GM12878 (cell line): ENCODE results near the gene GPR89B. TPM values are rescaled to one million over a fixed set of nuclear protein-coding genes. Genes with fewer than 3 reads are reported as not detected.

Experiments
- ATAC-seq: fragments of 200-7000 bp; cut with Tn5 transposase; 3 replicates; pipeline ENCODE4 v1.9.1; 2020; ENCODE audit warnings: mild to moderate bottlenecking, moderate library complexity
- BruUV-seq: library from RNA; stranded (reverse); fragments of 400-500 nt; replicated peaks from 2 replicates; lab custom pipeline; 2021; lab: Mats Ljungman, UMichigan
- CTCF ChIA-PET: fragments of 300-600 bp; sonication (Branson Sonifier 250); formaldehyde crosslinking; extraction: SDS; loops from one replicate; lab custom pipeline; 2021; ENCODE audit warnings: inconsistent platforms; lab: Yijun Ruan, JAX
- POLR2A ChIA-PET: fragments of 350-600 bp; formaldehyde crosslinking; extraction: SDS; loops from one replicate; lab custom pipeline; 2021; ENCODE audit warnings: inconsistent platforms; lab: Charles Lee
- RAD21 ChIA-PET: fragments of 300-600 bp; sonication (Branson Sonifier 250); formaldehyde crosslinking; loops from one replicate; lab custom pipeline; 2023; ENCODE audit warnings: antibody characterized with exemption; ENCODE audit not compliant: unreplicated experiment; lab: Charles Lee
- SMC1A ChIA-PET: fragments of 300-600 bp; sonication (Branson Sonifier 250); formaldehyde crosslinking; loops from one replicate; lab custom pipeline; 2023; ENCODE audit not compliant: unreplicated experiment, uncharacterized antibody; lab: Charles Lee
- DNase-seq: peaks from one replicate; pipeline ENCODE4 v3.0.0-alpha.2; 2011; ENCODE audit warnings: low read depth, low spot score
- FAIRE-seq: peaks from 3 replicates; lab custom pipeline; 2011; peaks lifted over from hg19 to GRCh38; lab: Jason Lieb, UNC
- H2AFZ ChIP-seq: 2 replicates; pipeline ENCODE4 v1.6.0; 2011; ENCODE audit warnings: low read depth, low read length, control low read depth; ENCODE audit not compliant: control insufficient read depth
- H3K27ac ChIP-seq: 2 replicates; pipeline ENCODE4 v1.5.1; 2011; ENCODE audit warnings: control low read depth; ENCODE audit not compliant: control insufficient read depth, insufficient read depth
- H3K27me3 ChIP-seq, 2 experiments: replicated peaks in 1 of 2; 2 replicates each; pipeline versions ENCODE4 v1.6.0 to v1.6.1; 2011; ENCODE audit warnings: low read length in 1 of 2; ENCODE audit not compliant: control insufficient read depth in 2 of 2, insufficient read depth in 2 of 2
- H3K36me3 ChIP-seq, 2 experiments: 2 replicates each; pipeline ENCODE4 v1.5.1; 2011; ENCODE audit warnings: low read length in 1 of 2; ENCODE audit not compliant: control insufficient read depth in 2 of 2, insufficient read depth in 2 of 2
- H3K4me1 ChIP-seq: 2 replicates; pipeline ENCODE4 v1.6.1; 2011; ENCODE audit warnings: mild to moderate bottlenecking, low read length, moderate library complexity, mixed read lengths; ENCODE audit not compliant: control insufficient read depth, insufficient read depth
- H3K4me2 ChIP-seq: 2 replicates; pipeline ENCODE4 v1.6.0; 2011; ENCODE audit warnings: control low read depth; ENCODE audit not compliant: control insufficient read depth, insufficient read depth
- H3K4me3 ChIP-seq: fragments of 200-600 bp; sonication (generic); 2 replicates; pipeline ENCODE4 v1.5.1; 2016
- H3K79me2 ChIP-seq: 2 replicates; pipeline ENCODE4 v1.6.0; 2011; ENCODE audit warnings: low read length; ENCODE audit not compliant: control insufficient read depth, insufficient read depth
- H3K9ac ChIP-seq: 2 replicates; pipeline ENCODE4 v1.8.0; 2011; ENCODE audit warnings: low read length, control low read depth, mixed read lengths; ENCODE audit not compliant: control insufficient read depth, insufficient read depth
- H3K9me3 ChIP-seq: replicated peaks from 3 replicates; pipeline ENCODE4 v1.5.1; 2011; ENCODE audit warnings: mild to moderate bottlenecking, low read length; ENCODE audit not compliant: control insufficient read depth, insufficient read depth
- H4K20me1 ChIP-seq: 2 replicates; pipeline ENCODE4 v1.6.0; 2011; ENCODE audit not compliant: control insufficient read depth, insufficient read depth
- CBX5 ChIP-seq: sonication (generic); IDR thresholded peaks from 2 replicates; pipeline ENCODE4 v1.6.1; 2016; ENCODE audit warnings: low read depth, moderate library complexity, mild to moderate bottlenecking, inconsistent platforms
- CEBPZ ChIP-seq: fragments of 150-350 bp; IDR thresholded peaks from 2 replicates; pipeline ENCODE4 v1.6.1; 2016; ENCODE audit warnings: low read depth, low read length
- GABPA ChIP-seq: IDR thresholded peaks from 2 replicates; pipeline ENCODE4 v1.6.1; 2014; ENCODE audit warnings: antibody characterized with exemption, low read depth, mild to moderate bottlenecking, inconsistent platforms
- HDAC2 ChIP-seq: fragments of 200-600 bp; sonication (generic); IDR thresholded peaks from 2 replicates; pipeline ENCODE4 v1.6.1; 2017
- KDM1A ChIP-seq: fragments of 200-600 bp; sonication (generic); IDR thresholded peaks from 2 replicates; pipeline ENCODE4 v1.6.1; 2016; ENCODE audit warnings: borderline replicate concordance
- LARP7 ChIP-seq: fragments of 450-650 bp; IDR thresholded peaks from 2 replicates; pipeline ENCODE4 v1.6.1; 2017; ENCODE audit warnings: mild to moderate bottlenecking
- MLLT1 ChIP-seq: fragments of 450-650 bp; IDR thresholded peaks from 2 replicates; pipeline ENCODE4 v1.6.1; 2016; ENCODE audit warnings: mild to moderate bottlenecking
- NR2C1 ChIP-seq: fragments of 450-650 bp; IDR thresholded peaks from 2 replicates; pipeline ENCODE4 v1.6.1; 2017; ENCODE audit warnings: antibody characterized with exemption, mild to moderate bottlenecking, moderate library complexity
- NR2C2 ChIP-seq: IDR thresholded peaks from 2 replicates; pipeline ENCODE4 v1.6.1; 2011; ENCODE audit warnings: borderline replicate concordance, low read depth; ENCODE audit not compliant: control insufficient read depth, insufficient read length
- RUNX3 ChIP-seq: IDR thresholded peaks from 2 replicates; pipeline ENCODE4 v1.6.1; 2012; ENCODE audit warnings: low read length, inconsistent platforms
- SMAD1 ChIP-seq: fragments of 450-650 bp; IDR thresholded peaks from 2 replicates; pipeline ENCODE4 v1.6.1; 2018; ENCODE audit warnings: mild to moderate bottlenecking, low read depth; ENCODE audit not compliant: partially characterized antibody
- SMARCA5 ChIP-seq: fragments of 450-650 bp; IDR thresholded peaks from 2 replicates; pipeline ENCODE4 v1.6.1; 2017; ENCODE audit warnings: mild to moderate bottlenecking
- SRF ChIP-seq, 2 experiments: IDR thresholded peaks; 2 replicates each; pipeline ENCODE4 v1.6.1; 2011; ENCODE audit warnings: low read depth in 2 of 2, low read length in 2 of 2, mild to moderate bottlenecking in 1 of 2, moderate library complexity in 1 of 2
- USF2 ChIP-seq: IDR thresholded peaks from 2 replicates; pipeline ENCODE4 v1.6.1; 2011; ENCODE audit warnings: low read depth, low read length, improper control_type of control experiment, borderline replicate concordance
- ZSCAN29 ChIP-seq: fragments of 450-650 bp; IDR thresholded peaks from 2 replicates; pipeline ENCODE4 v1.6.1; 2017; ENCODE audit warnings: mild to moderate bottlenecking, moderate library complexity
- WGBS: methylation state at CpG from one replicate; pipeline ENCODE4 v1.1.6; 2016; ENCODE audit warnings: low lambda C conversion rate; ENCODE audit not compliant: insufficient replicate concordance, insufficient coverage; ENCODE audit errors: missing lambda C conversion rate; 5-methylcytosine and 5-hydroxymethylcytosine counted together
- in situ Hi-C: fragments of 300-500 bp; cut with MboI; formaldehyde crosslinking; loops from 9 replicates; pipeline ENCODE4 v1.14.3; 2018; ENCODE audit warnings: mixed read lengths
- intact Hi-C: fragments of 100-400 bp; cut with micrococcal nuclease; formaldehyde crosslinking; loops from one replicate; pipeline ENCODE4 v1.14.2; 2022; ENCODE audit not compliant: unreplicated experiment
- polyA plus RNA-seq, 11 experiments: library from polyadenylated mRNA; depleted of rRNA in 4 of 11; unstranded in 6 of 11; stranded (reverse) in 5 of 11; fragments of >200 nt; fragmentation: Nextera tagmentation in 4 of 11; fragmentation: Illumina TruSeq in 1 of 11; extraction: Ambion mirVana in 4 of 11; extraction: Trizol in 1 of 11; gene quantifications; 1 replicate in 1 of 11; 2 replicates in 10 of 11; pipeline versions ENCODE4 v1.2.1 to v1.2.3, GENCODE V29; 2011 to 2016; ENCODE audit warnings: inconsistent platforms in 2 of 11, missing spikeins in 2 of 11, low read depth in 1 of 11
- total RNA-seq, 4 experiments: library from RNA; depleted of rRNA in 3 of 4; stranded (reverse); fragments of >200 nt in 3 of 4; fragmentation: Illumina TruSeq in 1 of 4; extraction: Trizol in 1 of 4; gene quantifications; 2 replicates each; pipeline versions ENCODE4 v1.2.1 to v1.2.3, GENCODE V29; 2013 to 2021

Gene GPR89B
- total and polyA plus RNA-seq, 10 of the 15 experiments (the other 5 are each of a cell fraction or from before 2014, with no cell fraction given), result 7.5 to 28.9 (median 16.6) TPM

- DNase-seq (no peak), ATAC-seq (no peak), FAIRE-seq (no peak)
- Histone ChIP-seq H4K20me1 (no peaks in the 10 kb centered on the region), H3K4me3 (no peak overlapping the region), H3K79me2 (no peaks in the 10 kb centered on the region), H3K4me1 (no peaks in the 10 kb centered on the region), H2AFZ (no peak overlapping the region), H3K27me3 (peaks cover 0 to 3% of the 10 kb centered on the region in 2 experiments; a peak in 1 of 4 replicates), H3K36me3 (no peaks in the 10 kb centered on the region), H3K4me2 (no peak overlapping the region), H3K27ac (no peak overlapping the region), H3K9me3 (no peaks in the 10 kb centered on the region), H3K9ac (no peak overlapping the region)
- WGBS, result 82% methylated on average over 6 of the region's 6 CpGs
- RAD21 ChIA-PET, result no interaction called here
- SMC1A ChIA-PET, result no interaction called here
- intact Hi-C loops, result no loop called here
- TF ChIP-seq RUNX3, result no peak
- no peak for TF ChIP-seq USF2
- TF ChIP-seq MLLT1, result no peak
- TF ChIP-seq HDAC2, result no peak
- no peak for TF ChIP-seq SMARCA5
- no peak for TF ChIP-seq KDM1A
- TF ChIP-seq CBX5, result no peak
- TF ChIP-seq NR2C2, result no peak
- no peak for TF ChIP-seq NR2C1
- TF ChIP-seq LARP7, result no peak
- TF ChIP-seq CEBPZ, result no peak
- TF ChIP-seq SRF (IDR thresholded peaks at IDR 0.05; ENCODE audit: low read depth in 2 of 2, low read length in 2 of 2), result no peak
- no peak for TF ChIP-seq SMAD1
- TF ChIP-seq ZSCAN29, result no peak
- TF ChIP-seq GABPA, result no peak
- no TSS peak for BruUV-seq
- in situ Hi-C loops, result no loop called here
- POLR2A ChIA-PET, result no interaction called here
- CTCF ChIA-PET, result interaction anchor here (1.7 kb wide), 1 partner anchor 27 kb away, joined by 8 read pairs; no protein-coding TSS in a partner anchor
Observed at GRCh38 chr1:147919896-147920295, 8.3 kb upstream of the GPR89B start.
